Ammon's horn (tissue), 1 donor: ENCODE measurements around the gene AHCY.
"Not testable (repeated sequence)": the region's sequence is repeated elsewhere in the genome, so short reads cannot be mapped to it uniquely, and the experiment has no call there.

Experiments used
- DNase-seq: peaks from one replicate; pipeline ENCODE4 v3.0.0-alpha.2; 2016; ENCODE audit warnings: low spot score

The AHCY gene

GRCh38 chr20:34256629-34257124 is 46.5 kb downstream of the AHCY start:
- DNase-seq = no peak

- no peak for DNase-seq
These were observed 48.2 kb downstream of the AHCY start for GRCh38 chr20:34254979-34255378.

GRCh38 chr20:34252431-34253086 is 50.6 kb downstream of the AHCY start:
- DNase-seq = not testable (repeated sequence)

GRCh38 chr20:34251619-34252018 is 51.5 kb downstream of the AHCY start:
- no peak for DNase-seq

- no peak for DNase-seq
These were observed 53.1 kb downstream of the AHCY start for GRCh38 chr20:34250005-34250404.

GRCh38 chr20:34249291-34249690 is 53.9 kb downstream of the AHCY start:
- no peak for DNase-seq

GRCh38 chr20:34246126-34246626 is 57.0 kb downstream of the AHCY start:
- DNase-seq = no peak

GRCh38 chr20:34243377-34243776 is 59.8 kb downstream of the AHCY start:
- DNase-seq = no peak

GRCh38 chr20:34242879-34243278 is 60.3 kb downstream of the AHCY start:
- DNase-seq = no peak

GRCh38 chr20:34242015-34242414 is 61.1 kb downstream of the AHCY start:
- not testable (repeated sequence) for DNase-seq

- DNase-seq = no peak
These were observed 62.2 kb downstream of the AHCY start, which contains the start of gene ASIP for GRCh38 chr20:34240693-34241615. TSS of gene ASIP (plus strand) at chr20:34241423. CDS start at chr20:34260375, 18,952 bp downstream.

GRCh38 chr20:34240121-34240520 is 63.0 kb downstream of the AHCY start:
- no peak for DNase-seq

- no peak for DNase-seq
These were observed 65.2 kb downstream of the AHCY start for GRCh38 chr20:34237942-34238341.

GRCh38 chr20:34235875-34236274 is 67.3 kb downstream of the AHCY start:
- no peak for DNase-seq

GRCh38 chr20:34233687-34234086 is 69.5 kb downstream of the AHCY start:
- DNase-seq = no peak

- no peak for DNase-seq
These were observed 70.6 kb downstream of the AHCY start for GRCh38 chr20:34232494-34233087.

- no peak for DNase-seq
These were observed 71.5 kb downstream of the AHCY start for GRCh38 chr20:34231634-34232033.
